ENCODE results near the gene ABCG2.

GRCh38 chr4:88059766-88060165 is 98.7 kb downstream of the ABCG2 start:
- no peak for TF ChIP-seq CTCF (IDR thresholded peaks at IDR 0.05)
- TF ChIP-seq POLR2A (IDR thresholded peaks at IDR 0.05), result no peak

Measured in heart left ventricle (tissue), 13 donors.